ENCODE results near the gene TAS1R2.

DNA sequence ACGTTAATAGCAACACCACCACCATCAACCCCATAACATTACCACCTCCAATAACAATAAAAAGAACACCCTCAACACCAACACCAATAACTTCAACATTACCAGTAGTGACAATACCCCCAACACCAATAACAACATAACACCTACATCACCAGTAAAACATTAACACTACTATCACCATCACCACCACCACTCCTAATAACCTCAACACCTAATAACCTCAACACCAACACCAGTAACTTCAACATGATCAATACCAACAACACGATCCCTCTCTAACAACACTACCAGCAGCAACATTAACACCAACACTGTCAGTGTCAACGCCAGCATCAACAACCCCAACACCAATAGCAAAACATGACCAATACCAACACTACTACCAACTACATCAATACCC is 57.2 kb downstream of the TAS1R2 start:
- TF ChIP-seq, protein P1, sequence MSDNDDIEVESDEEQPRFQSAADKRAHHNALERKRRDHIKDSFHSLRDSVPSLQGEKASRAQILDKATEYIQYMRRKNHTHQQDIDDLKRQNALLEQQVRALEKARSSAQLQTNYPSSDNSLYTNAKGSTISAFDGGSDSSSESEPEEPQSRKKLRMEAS (IDR thresholded peaks at IDR 0.05), result no peak
- TF ChIP-seq, protein P2, sequence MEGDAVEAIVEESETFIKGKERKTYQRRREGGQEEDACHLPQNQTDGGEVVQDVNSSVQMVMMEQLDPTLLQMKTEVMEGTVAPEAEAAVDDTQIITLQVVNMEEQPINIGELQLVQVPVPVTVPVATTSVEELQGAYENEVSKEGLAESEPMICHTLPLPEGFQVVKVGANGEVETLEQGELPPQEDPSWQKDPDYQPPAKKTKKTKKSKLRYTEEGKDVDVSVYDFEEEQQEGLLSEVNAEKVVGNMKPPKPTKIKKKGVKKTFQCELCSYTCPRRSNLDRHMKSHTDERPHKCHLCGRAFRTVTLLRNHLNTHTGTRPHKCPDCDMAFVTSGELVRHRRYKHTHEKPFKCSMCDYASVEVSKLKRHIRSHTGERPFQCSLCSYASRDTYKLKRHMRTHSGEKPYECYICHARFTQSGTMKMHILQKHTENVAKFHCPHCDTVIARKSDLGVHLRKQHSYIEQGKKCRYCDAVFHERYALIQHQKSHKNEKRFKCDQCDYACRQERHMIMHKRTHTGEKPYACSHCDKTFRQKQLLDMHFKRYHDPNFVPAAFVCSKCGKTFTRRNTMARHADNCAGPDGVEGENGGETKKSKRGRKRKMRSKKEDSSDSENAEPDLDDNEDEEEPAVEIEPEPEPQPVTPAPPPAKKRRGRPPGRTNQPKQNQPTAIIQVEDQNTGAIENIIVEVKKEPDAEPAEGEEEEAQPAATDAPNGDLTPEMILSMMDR (IDR thresholded peaks at IDR 0.05; ENCODE audit: control extremely low read depth in 1 of 3, insufficient read depth in 1 of 3, low read depth in 1 of 3, low read length in 3 of 3), result no peak
- TF ChIP-seq POLR2A (IDR thresholded peaks at IDR 0.05; ENCODE audit: control extremely low read depth in 1 of 2, low read depth in 2 of 2, low read length in 2 of 2) (no peak), ZNF274 (IDR thresholded peaks at IDR 0.05; ENCODE audit: borderline replicate concordance, extremely low read depth, low read length) (no peak), RFX5 (IDR thresholded peaks at IDR 0.05; ENCODE audit: borderline replicate concordance, low read depth, low read length) (no peak), SIN3A (conservative IDR thresholded peaks at IDR 0.05 in 1 of 2, IDR thresholded peaks at IDR 0.05 in 1 of 2; ENCODE audit: low read depth in 1 of 2, low read length in 2 of 2) (no peak), RNF2 (IDR thresholded peaks at IDR 0.05; ENCODE audit: borderline replicate concordance, low read depth, low read length, missing control alignments, poor library complexity, severe bottlenecking) (no peak), RXRA (IDR thresholded peaks at IDR 0.05; ENCODE audit: insufficient read depth, low read depth, low read length) (no peak), EZH2 (IDR thresholded peaks at IDR 0.05; ENCODE audit: low read depth, low read length, severe bottlenecking) (no peak), CEBPB (IDR thresholded peaks at IDR 0.05; ENCODE audit: low read depth, low read length) (no peak)
